HepG2 (cell line): ENCODE measurements around the gene PTGIS. TPM values are rescaled to one million over a fixed set of nuclear protein-coding genes. Genes with fewer than 3 reads are reported as not detected.

Experiments
- ATAC-seq: fragments of 200-7000 bp; cut with Tn5 transposase; 3 replicates; pipeline ENCODE4 v1.9.1; 2020; ENCODE audit warnings: mild to moderate bottlenecking, moderate library complexity
- BruUV-seq: library from RNA; stranded (reverse); fragments of 400-500 nt; replicated peaks from 2 replicates; lab custom pipeline; 2021; lab: Mats Ljungman, UMichigan
- CTCF ChIA-PET: fragments of 300-600 bp; formaldehyde crosslinking; extraction: SDS; loops from one replicate; lab custom pipeline; 2021; ENCODE audit warnings: low total read pairs, inconsistent platforms, low intra/inter-chr PET ratio; lab: Yijun Ruan, JAX
- POLR2A ChIA-PET: fragments of 350-600 bp; sonication (Branson Sonifier 250); formaldehyde crosslinking; loops from one replicate; lab custom pipeline; 2020; ENCODE audit warnings: antibody characterized with exemption, inconsistent platforms; lab: Yijun Ruan, JAX
- DNase-seq: peaks from one replicate; pipeline ENCODE4 v3.0.0-alpha.2; 2015; ENCODE audit warnings: low spot score
- FAIRE-seq: peaks from 3 replicates; lab custom pipeline; 2011; peaks lifted over from hg19 to GRCh38; lab: Jason Lieb, UNC
- H2AFZ ChIP-seq: one replicate; pipeline ENCODE4 v1.6.1; 2011; ENCODE audit warnings: low read length, inconsistent platforms
- H3K27ac ChIP-seq: fragments of 300-600 bp; 3 replicates; pipeline ENCODE4 v1.8.0; 2011; ENCODE audit warnings: mixed run types, mild to moderate bottlenecking, mixed read lengths, low read length, inconsistent platforms; ENCODE audit not compliant: insufficient read depth; ENCODE audit errors: extremely low read length
- H3K27me3 ChIP-seq, 2 experiments: fragments of 200-600 bp in 1 of 2; 2 replicates in 1 of 2; 3 replicates in 1 of 2; pipeline versions ENCODE4 v1.6.0 to v1.8.0; 2011; ENCODE audit warnings: low read length in 2 of 2, mild to moderate bottlenecking in 2 of 2, moderate library complexity in 2 of 2, inconsistent platforms in 1 of 2; ENCODE audit not compliant: insufficient read depth in 2 of 2, control insufficient read depth in 1 of 2
- H3K36me3 ChIP-seq, 2 experiments: fragments of 200-600 bp in 1 of 2; replicated peaks in 1 of 2; 2 replicates in 1 of 2; 3 replicates in 1 of 2; pipeline versions ENCODE4 v1.5.1 to v1.8.0; 2011; ENCODE audit warnings: low read length in 2 of 2, inconsistent platforms in 1 of 2; ENCODE audit not compliant: insufficient read depth in 2 of 2, control insufficient read depth in 1 of 2
- H3K4me1 ChIP-seq: 2 replicates; pipeline ENCODE4 v1.5.1; 2012; ENCODE audit warnings: low read length, inconsistent platforms; ENCODE audit not compliant: insufficient read depth
- H3K4me2 ChIP-seq: 2 replicates; pipeline ENCODE4 v1.6.0; 2011; ENCODE audit warnings: low read depth, low read length, inconsistent platforms
- H3K4me3 ChIP-seq, 3 experiments: fragments of 200-600 bp in 1 of 3; sonication (generic), shearing (Covaris generic) in 1 of 3; replicated peaks in 1 of 3; 2 replicates each; pipeline ENCODE4 v1.5.1; 2011 to 2016; ENCODE audit warnings: low read length in 3 of 3, inconsistent platforms in 2 of 3, low read depth in 2 of 3, mild to moderate bottlenecking in 2 of 3, control low read depth in 1 of 3, mixed read lengths in 1 of 3; ENCODE audit not compliant: insufficient read depth in 1 of 3
- H3K79me2 ChIP-seq: one replicate; pipeline ENCODE4 v1.6.1; 2011; ENCODE audit warnings: low read length, inconsistent platforms; ENCODE audit not compliant: insufficient read depth
- H3K9ac ChIP-seq: 2 replicates; pipeline ENCODE4 v1.6.0; 2011; ENCODE audit warnings: mild to moderate bottlenecking, low read depth, low read length, inconsistent platforms; ENCODE audit not compliant: insufficient read depth
- H3K9me3 ChIP-seq: 2 replicates; pipeline ENCODE4 v1.5.1; 2012; ENCODE audit warnings: mild to moderate bottlenecking, low read length
- H4K20me1 ChIP-seq: 2 replicates; pipeline ENCODE4 v1.6.0; 2011; ENCODE audit warnings: inconsistent platforms, mild to moderate bottlenecking, low read length, moderate library complexity; ENCODE audit not compliant: insufficient read depth
- KAT7 ChIP-seq: IDR thresholded peaks from 2 replicates; pipeline ENCODE4 v1.6.1; 2018; ENCODE audit warnings: borderline replicate concordance, missing compliant biosample characterization
- RARG ChIP-seq: sonication (generic); formaldehyde crosslinking; IDR thresholded peaks from 2 replicates; pipeline ENCODE4 v1.4.0; 2020; ENCODE audit warnings: low read depth, mild to moderate bottlenecking, missing genetic modification reagents
- THYN1 ChIP-seq: sonication (generic); formaldehyde crosslinking; IDR thresholded peaks from 2 replicates; pipeline ENCODE4 v1.8.1; 2023; ENCODE audit warnings: low read depth, mild to moderate bottlenecking, moderate library complexity, missing genetic modification reagents, borderline replicate concordance
- ZBTB21 ChIP-seq: sonication (generic); formaldehyde crosslinking; IDR thresholded peaks from 2 replicates; pipeline ENCODE4 v1.4.0; 2020; ENCODE audit warnings: missing genetic modification reagents
- ZMYM4 ChIP-seq: sonication (generic); formaldehyde crosslinking; IDR thresholded peaks from 2 replicates; pipeline ENCODE4 v1.8.1; 2023; ENCODE audit warnings: mild to moderate bottlenecking, missing genetic modification reagents
- ZNF652 ChIP-seq: IDR thresholded peaks from 2 replicates; pipeline ENCODE4 v1.6.1; 2016; ENCODE audit warnings: low read depth, borderline replicate concordance
- WGBS: methylation state at CpG from one replicate; pipeline ENCODE4 v1.1.6; 2017; ENCODE audit warnings: low lambda C conversion rate; 5-methylcytosine and 5-hydroxymethylcytosine counted together
- in situ Hi-C: cut with HindIII; loops from 2 replicates; pipeline ENCODE4 v1.10.0; 2017; ENCODE audit warnings: low pct_unique_long_range_greater_than_20kb; ENCODE audit not compliant: extremely low pct_ligation_motif_present
- intact Hi-C: fragments of 100-400 bp; cut with micrococcal nuclease; formaldehyde crosslinking; loops from one replicate; pipeline ENCODE4 v1.10.0; 2022; ENCODE audit not compliant: unreplicated experiment
- polyA plus RNA-seq, 8 experiments: library from polyadenylated mRNA; depleted of rRNA in 3 of 8; stranded (reverse) in 7 of 8; unstranded in 1 of 8; fragments of >200 nt; fragmentation: Illumina TruSeq in 4 of 8; extraction: Trizol in 4 of 8; gene quantifications; 2 replicates each; pipeline versions ENCODE4 v1.2.1 to v1.2.3, GENCODE V29; 2011 to 2016; ENCODE audit warnings: low read depth in 4 of 8, missing spikeins in 1 of 8, mixed read lengths in 1 of 8; ENCODE audit not compliant: insufficient read depth in 1 of 8
- total RNA-seq, 5 experiments: library from RNA; depleted of rRNA; stranded (reverse); fragments of >200 nt; fragmentation: Illumina TruSeq; extraction: Trizol; gene quantifications; 2 replicates each; pipeline ENCODE4 v1.2.3, GENCODE V29; 2016; ENCODE audit warnings: low read depth in 1 of 5
- TF ChIP-seq, protein P1 (sequence below): sonication (generic); formaldehyde crosslinking; IDR thresholded peaks from 2 replicates; pipeline ENCODE4 v1.4.0; 2020; ENCODE audit warnings: missing genetic modification reagents

PTGIS gene
- total and polyA plus RNA-seq, 2 of the 13 experiments (the other 11 are each of a cell fraction or from before 2014, with no cell fraction given), result not detected

DNA sequence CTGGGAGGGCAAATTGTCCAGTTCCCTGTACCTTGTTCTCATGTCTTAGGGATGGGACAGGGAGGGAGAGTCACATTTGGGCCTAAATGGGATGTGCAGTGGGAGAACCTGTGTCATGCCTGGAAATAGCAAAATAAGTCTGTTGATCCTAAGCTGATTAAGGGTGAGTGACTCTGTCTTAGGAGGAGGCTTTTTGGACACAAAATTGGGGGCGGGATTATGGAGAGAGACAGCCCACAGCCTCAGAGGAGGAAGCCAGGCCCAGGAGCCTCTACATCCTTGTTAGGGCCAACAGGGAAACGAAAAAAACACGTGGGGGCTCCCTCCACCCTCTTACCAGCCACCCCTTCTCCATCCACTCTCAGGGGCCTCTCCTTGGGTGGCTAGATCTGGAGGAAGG lies 87.7 kb downstream of the PTGIS start:
- no peak for ATAC-seq
- DNase-seq, result no peak
- H3K4me2 ChIP-seq, result peak overlapping the region; percentile 18; the same call in 1 of the 2 replicates
- no peak overlapping the region for H3K9ac ChIP-seq
- peaks cover 44% of the 10 kb centered on the region for H3K4me1 ChIP-seq
- no peaks in the 10 kb centered on the region for H3K79me2 ChIP-seq
- peaks cover 2 to 30% of the 10 kb centered on the region in 2 experiments; a peak in 3 of 5 replicates for H3K27me3 ChIP-seq
- H2AFZ ChIP-seq, result no peak overlapping the region
- no TSS peak for BruUV-seq
- H3K36me3 ChIP-seq, result no peaks in the 10 kb centered on the region
- FAIRE-seq, result no peak
- H3K4me3 ChIP-seq, result no peak overlapping the region
- no peak for TF ChIP-seq RARG
- TF ChIP-seq ZNF652, result no peak
- TF ChIP-seq THYN1, result no peak
- TF ChIP-seq ZBTB21, result no peak
- no peak for TF ChIP-seq KAT7 (CRISPR knock-in tag)
- no peak for TF ChIP-seq ZMYM4 (CRISPR knock-in tag)
- TF ChIP-seq, protein P1, sequence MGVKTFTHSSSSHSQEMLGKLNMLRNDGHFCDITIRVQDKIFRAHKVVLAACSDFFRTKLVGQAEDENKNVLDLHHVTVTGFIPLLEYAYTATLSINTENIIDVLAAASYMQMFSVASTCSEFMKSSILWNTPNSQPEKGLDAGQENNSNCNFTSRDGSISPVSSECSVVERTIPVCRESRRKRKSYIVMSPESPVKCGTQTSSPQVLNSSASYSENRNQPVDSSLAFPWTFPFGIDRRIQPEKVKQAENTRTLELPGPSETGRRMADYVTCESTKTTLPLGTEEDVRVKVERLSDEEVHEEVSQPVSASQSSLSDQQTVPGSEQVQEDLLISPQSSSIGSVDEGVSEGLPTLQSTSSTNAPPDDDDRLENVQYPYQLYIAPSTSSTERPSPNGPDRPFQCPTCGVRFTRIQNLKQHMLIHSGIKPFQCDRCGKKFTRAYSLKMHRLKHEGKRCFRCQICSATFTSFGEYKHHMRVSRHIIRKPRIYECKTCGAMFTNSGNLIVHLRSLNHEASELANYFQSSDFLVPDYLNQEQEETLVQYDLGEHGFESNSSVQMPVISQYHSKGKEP, result no peak
- H3K9me3 ChIP-seq, result no peaks in the 10 kb centered on the region
- ChIA-PET CTCF (interaction anchor here (9.6 kb wide), 1 partner anchor 146 kb away, joined by 159 read pairs; no protein-coding TSS in a partner anchor), POLR2A (no interaction called here)
- intact Hi-C loops, result loop anchor here (5.0 kb wide), 1 partner anchor 38 kb away; no protein-coding TSS in a partner anchor
- 21% methylated on average over 3 of the region's 3 CpGs for WGBS
- H4K20me1 ChIP-seq, result peaks cover 30% of the 10 kb centered on the region; the same call in 1 of the 2 replicates
- H3K27ac ChIP-seq, result no peak overlapping the region
- in situ Hi-C loops, result loop anchor here (5.0 kb wide), 2 partner anchors 93 to 148 kb away; no protein-coding TSS in a partner anchor
